GM20000 (cell line): ENCODE data around the gene RBMS3.

Source experiments
- DNase-seq: peaks from one replicate; pipeline ENCODE4 v3.0.0; 2012; ENCODE audit warnings: low spot score
- TF ChIP-seq, protein P1 (sequence below): IDR thresholded peaks from 2 replicates; pipeline ENCODE4 v1.5.1; 2012; ENCODE audit warnings: mild to moderate bottlenecking, control low read depth; ENCODE audit errors: extremely low read depth, missing control alignments

The RBMS3 gene

DNA sequence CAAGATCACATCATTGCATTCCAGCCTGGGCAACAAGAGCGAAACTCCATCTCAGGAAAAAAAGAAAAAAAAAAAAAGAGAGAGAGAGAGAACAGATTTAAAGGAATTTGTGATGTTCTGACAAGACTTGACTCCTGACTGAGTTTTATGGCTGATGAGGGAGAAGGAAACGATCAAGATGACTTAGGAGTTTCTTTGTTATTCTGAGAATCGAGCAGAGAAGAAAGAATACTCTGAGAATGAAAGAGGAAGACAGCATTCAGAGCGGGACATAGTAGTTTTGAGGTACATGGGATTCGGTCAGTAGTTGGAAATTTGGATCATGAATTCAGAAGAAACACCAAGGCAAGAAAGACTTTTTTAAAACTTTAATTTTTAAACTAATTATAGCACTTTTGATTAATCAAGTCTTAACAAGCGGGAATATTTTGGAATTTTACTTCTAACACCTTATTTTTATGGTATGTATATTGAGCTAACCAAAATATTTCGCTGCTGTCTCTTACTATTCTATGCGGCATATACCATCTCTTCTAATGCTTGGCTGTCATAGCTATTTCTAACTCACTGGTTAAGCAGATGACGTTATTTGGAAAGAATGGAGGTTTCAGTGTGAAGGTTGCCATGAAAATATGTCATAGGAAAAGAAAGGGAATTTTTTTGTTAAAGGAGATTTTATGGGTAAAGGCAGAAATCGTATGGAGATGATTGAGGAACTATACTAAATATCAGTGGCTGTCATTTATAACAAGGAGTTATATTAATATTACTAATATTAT, 644.1 kb downstream of the RBMS3 start:
- no peak for DNase-seq
- TF ChIP-seq, protein P1, sequence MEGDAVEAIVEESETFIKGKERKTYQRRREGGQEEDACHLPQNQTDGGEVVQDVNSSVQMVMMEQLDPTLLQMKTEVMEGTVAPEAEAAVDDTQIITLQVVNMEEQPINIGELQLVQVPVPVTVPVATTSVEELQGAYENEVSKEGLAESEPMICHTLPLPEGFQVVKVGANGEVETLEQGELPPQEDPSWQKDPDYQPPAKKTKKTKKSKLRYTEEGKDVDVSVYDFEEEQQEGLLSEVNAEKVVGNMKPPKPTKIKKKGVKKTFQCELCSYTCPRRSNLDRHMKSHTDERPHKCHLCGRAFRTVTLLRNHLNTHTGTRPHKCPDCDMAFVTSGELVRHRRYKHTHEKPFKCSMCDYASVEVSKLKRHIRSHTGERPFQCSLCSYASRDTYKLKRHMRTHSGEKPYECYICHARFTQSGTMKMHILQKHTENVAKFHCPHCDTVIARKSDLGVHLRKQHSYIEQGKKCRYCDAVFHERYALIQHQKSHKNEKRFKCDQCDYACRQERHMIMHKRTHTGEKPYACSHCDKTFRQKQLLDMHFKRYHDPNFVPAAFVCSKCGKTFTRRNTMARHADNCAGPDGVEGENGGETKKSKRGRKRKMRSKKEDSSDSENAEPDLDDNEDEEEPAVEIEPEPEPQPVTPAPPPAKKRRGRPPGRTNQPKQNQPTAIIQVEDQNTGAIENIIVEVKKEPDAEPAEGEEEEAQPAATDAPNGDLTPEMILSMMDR, result no peak

DNA sequence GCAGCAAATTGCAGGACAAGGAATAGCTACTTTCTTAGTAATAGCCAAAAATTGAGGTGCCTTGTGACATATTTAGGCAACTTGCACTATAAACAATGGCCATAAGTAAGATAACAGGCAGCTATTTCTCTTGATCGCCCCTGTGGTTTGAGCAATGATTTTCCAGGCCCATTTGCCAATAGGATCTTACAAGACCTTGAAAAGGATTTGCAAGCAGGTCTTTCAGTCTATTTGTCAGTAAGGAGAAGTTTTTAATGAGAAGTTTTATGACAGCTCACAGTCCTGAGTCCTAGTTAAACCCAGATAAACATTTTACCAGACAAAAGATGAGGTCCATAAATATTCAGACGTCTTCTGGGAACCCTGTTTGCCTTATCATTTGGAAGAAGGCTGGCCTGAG, 645.5 kb downstream of the RBMS3 start:
- DNase-seq, result no peak
- TF ChIP-seq, protein P1, result no peak

DNA sequence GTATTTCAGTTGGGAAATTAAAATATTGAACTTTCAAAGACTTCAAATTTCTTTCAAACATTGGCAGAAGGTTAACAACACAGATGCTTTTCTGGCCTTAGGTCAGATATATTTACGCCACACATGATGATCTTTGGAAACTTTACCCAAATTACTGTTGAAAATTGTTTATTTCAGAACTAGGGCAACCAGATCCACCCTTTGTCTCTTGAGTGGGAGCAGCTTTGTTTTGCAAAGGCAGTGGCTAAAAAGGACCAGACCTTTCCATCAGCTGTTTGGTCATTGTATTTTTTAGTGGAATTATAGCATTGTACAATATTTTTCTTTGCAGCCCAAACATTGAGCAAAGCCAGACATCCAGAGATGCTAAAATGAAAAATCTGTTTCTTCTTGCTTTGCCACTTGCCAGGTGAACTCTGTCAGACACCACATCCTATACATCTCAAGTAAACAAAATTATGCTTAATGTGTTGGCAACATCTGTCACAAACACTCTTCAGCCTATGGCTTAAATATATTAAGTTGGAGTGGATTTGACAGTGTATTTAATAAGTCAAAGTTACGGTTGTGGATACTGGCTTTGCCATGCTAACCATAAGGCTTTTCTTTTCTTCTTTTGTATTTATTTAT, 651.9 kb downstream of the RBMS3 start:
- no peak for DNase-seq
- TF ChIP-seq, protein P1, result no peak

DNA sequence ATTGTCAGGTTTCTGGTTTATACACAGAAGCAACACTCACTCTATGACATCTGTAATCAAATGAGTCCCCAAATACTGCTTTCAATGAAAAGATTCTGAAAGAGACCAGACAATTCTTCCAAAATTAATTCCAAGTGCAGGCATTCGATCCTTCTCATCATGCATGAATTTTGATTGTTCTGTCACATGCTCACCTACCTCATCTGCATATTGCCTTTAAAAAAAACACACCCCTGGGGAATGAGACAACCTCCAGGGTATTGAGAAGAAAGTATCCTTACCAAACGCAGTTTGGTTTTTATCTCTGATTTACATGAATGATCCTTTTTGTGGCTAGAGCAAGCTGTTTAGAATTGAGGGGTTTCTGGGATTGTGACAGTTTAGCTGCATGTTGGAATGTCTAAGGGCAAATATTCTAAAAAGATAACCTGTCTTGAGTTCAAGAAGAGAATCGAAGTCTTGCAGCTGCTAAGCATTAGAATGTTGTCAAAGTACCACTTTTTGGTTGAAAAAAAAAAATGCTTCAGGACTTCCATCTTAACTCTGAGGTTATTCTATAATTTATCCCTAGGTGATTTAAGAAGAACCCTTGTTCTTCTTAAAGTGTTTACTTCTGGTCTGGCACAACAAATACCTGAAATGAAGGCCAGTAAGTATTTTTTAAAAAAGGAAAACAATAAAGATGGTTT, 653.1 kb downstream of the RBMS3 start:
- no peak for DNase-seq
- TF ChIP-seq, protein P1, result no peak

DNA sequence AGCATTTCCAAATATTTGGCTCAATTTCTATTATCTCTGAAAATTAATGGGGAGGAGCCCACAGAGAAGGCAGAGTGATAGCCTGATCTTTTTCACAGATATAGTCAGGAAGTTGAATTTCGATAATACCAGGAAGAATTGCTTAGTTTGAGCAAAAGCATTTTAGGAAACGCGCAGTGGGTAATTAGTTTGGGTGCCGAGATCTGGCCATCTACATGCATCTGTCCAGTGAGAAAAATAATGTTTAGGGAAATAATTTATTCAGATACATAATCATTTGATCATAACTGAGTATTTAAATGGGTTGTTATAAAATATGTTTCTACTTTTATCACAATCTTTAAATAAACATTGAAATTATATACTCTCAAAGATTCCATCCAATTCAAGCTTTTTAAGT, 653.9 kb downstream of the RBMS3 start:
- no peak for DNase-seq
- TF ChIP-seq, protein P1, result no peak

DNA sequence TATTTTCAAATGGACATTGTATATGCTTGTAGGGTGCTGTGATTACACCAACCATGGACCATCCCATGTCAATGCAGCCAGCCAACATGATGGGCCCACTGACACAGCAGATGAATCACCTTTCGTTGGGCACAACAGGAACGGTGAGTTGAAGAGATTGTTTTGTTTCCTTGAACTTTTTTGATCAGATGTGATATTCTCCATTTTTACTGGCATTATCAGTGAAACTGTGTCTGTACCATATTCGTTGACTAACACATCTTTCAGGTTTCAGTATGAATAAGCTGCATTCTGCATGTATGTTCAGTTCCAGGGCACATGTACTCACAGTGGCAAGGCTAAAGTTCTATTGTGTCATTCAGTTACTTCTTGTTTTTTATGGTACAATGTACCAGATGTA, 655.2 kb downstream of the RBMS3 start:
- TF ChIP-seq, protein P1, result no peak
- no peak for DNase-seq

DNA sequence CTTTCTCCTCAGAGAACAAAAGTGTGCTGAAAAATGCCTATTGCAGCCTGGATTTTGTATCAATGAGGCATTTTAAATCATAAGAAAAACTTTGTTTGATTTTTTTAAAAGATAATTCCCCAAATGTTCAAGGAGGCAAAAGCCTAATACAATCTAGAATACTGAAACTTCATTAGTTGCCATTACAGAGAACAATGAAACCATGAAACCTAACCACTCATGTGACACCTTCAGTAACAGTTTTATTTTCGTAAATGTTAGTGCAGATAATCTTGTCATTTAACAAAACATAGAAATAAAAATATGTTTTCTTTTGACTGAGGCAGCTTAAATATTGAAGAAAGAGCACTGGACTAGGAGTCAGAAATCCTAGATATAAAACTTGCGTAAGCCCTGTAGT, 655.9 kb downstream of the RBMS3 start:
- DNase-seq, result no peak
- TF ChIP-seq, protein P1, result no peak
